ENCODE data around the gene CETP.

GRCh38 chr16:56921571-56921970, 40.2 kb upstream of the CETP start:
- TF ChIP-seq CTCF (IDR thresholded peaks at IDR 0.05 in 4 of 5, conservative IDR thresholded peaks at IDR 0.05 in 1 of 5) (no peak), POLR2A (IDR thresholded peaks at IDR 0.05) (no peak)
